ENCODE results near the gene HES3. TPM values are rescaled to one million over a fixed set of nuclear protein-coding genes. Genes with fewer than 3 reads are reported as not detected.

HES3 gene
- total RNA-seq, 4 donors from 2014 or later = not detected

GRCh38 chr1:6261615-6261995, 17.6 kb downstream of the HES3 start:
- peaks cover 0 to 16% of the 10 kb centered on the region in 2 donors for H3K4me1 ChIP-seq
- intact Hi-C loops (cut with DNase I; ENCODE audit: low total_unique reads) = no loop called here
- H3K27ac ChIP-seq = peak overlapping the region in 1 of 4 donors; percentile 66
- no peaks in the 10 kb centered on the region for H3K9me3 ChIP-seq
- in situ Hi-C loops (cut with MboI; ENCODE audit: low sequenced_read_pairs in 4 of 4) = no loop called here
- TF ChIP-seq POLR2A (IDR thresholded peaks at IDR 0.05) (no peak), CTCF (IDR thresholded peaks at IDR 0.05 in 4 of 5, conservative IDR thresholded peaks at IDR 0.05 in 1 of 5) (no peak)
- H3K27me3 ChIP-seq = peaks cover 30 to 51% (median 44%) of the 10 kb centered on the region in 3 donors
- DNase-seq = no peak
- ATAC-seq = no peak
- H3K4me3 ChIP-seq = peak overlapping the region in 3 of 4 donors; percentile 38 to 54 (median 44)
- H3K36me3 ChIP-seq = no peaks in the 10 kb centered on the region

GRCh38 chr1:6262555-6263420, 18.8 kb downstream of the HES3 start:
- in situ Hi-C loops (cut with MboI; ENCODE audit: low sequenced_read_pairs in 4 of 4) = no loop called here
- peaks cover 30 to 51% (median 44%) of the 10 kb centered on the region in 3 donors for H3K27me3 ChIP-seq

GRCh38 chr1:6263716-6264115, 19.7 kb downstream of the HES3 start:
- peaks cover 0 to 16% of the 10 kb centered on the region in 2 donors for H3K4me1 ChIP-seq
- no peaks in the 10 kb centered on the region for H3K36me3 ChIP-seq
- no peaks in the 10 kb centered on the region for H3K9me3 ChIP-seq
- ATAC-seq (no peak), DNase-seq (no peak)
- no peak overlapping the region for H3K27ac ChIP-seq
- no peak overlapping the region for H3K4me3 ChIP-seq
- TF ChIP-seq POLR2A (IDR thresholded peaks at IDR 0.05) (no peak), CTCF (IDR thresholded peaks at IDR 0.05 in 4 of 5, conservative IDR thresholded peaks at IDR 0.05 in 1 of 5) (no peak)
- intact Hi-C loops (cut with DNase I; ENCODE audit: low total_unique reads) (no loop called here), in situ Hi-C loops (cut with MboI; ENCODE audit: low sequenced_read_pairs in 4 of 4) (no loop called here)
- peaks cover 26 to 45% (median 44%) of the 10 kb centered on the region in 3 donors for H3K27me3 ChIP-seq

More at GRCh38 chr1:6262555-6263420, 18.8 kb downstream of the HES3 start:
- ATAC-seq (no peak), DNase-seq (peak; percentile 19 to 32)
- H3K9me3 ChIP-seq = no peaks in the 10 kb centered on the region
- H3K4me1 ChIP-seq = peaks cover 0 to 16% of the 10 kb centered on the region in 2 donors
- peak overlapping the region in 2 of 4 donors; percentile 34 to 44 for H3K27ac ChIP-seq
- H3K4me3 ChIP-seq = no peak overlapping the region
- H3K36me3 ChIP-seq = no peaks in the 10 kb centered on the region
- intact Hi-C loops (cut with DNase I; ENCODE audit: low total_unique reads) = no loop called here
- TF ChIP-seq CTCF (IDR thresholded peaks at IDR 0.05 in 4 of 5, conservative IDR thresholded peaks at IDR 0.05 in 1 of 5) (no peak), POLR2A (IDR thresholded peaks at IDR 0.05) (no peak)

- intact Hi-C loops (cut with DNase I; ENCODE audit: low total_unique reads) = no loop called here
- TF ChIP-seq CTCF (IDR thresholded peaks at IDR 0.05 in 4 of 5, conservative IDR thresholded peaks at IDR 0.05 in 1 of 5) (no peak), POLR2A (IDR thresholded peaks at IDR 0.05) (no peak)
- no peak for ATAC-seq
- Histone ChIP-seq H3K9me3 (no peaks in the 10 kb centered on the region), H3K27ac (no peak overlapping the region), H3K4me3 (no peak overlapping the region), H3K27me3 (peaks cover 21 to 34% (median 32%) of the 10 kb centered on the region in 3 donors), H3K4me1 (peaks cover 0 to 12% of the 10 kb centered on the region in 2 donors), H3K36me3 (no peaks in the 10 kb centered on the region)
- in situ Hi-C loops (cut with MboI; ENCODE audit: low sequenced_read_pairs in 4 of 4) = no loop called here
- no peak for DNase-seq
Measured at GRCh38 chr1:6265151-6265550, 21.2 kb downstream of the HES3 start.
